Peyer's patch (tissue), 4 donors: ENCODE measurements around the gene MACO1.
"Not testable (repeated sequence)": the region's sequence is repeated elsewhere in the genome, so short reads cannot be mapped to it uniquely, and the experiment has no call there.

ENCODE experiments used
- POLR2A ChIP-seq, 2 donors: fragments of 450-650 bp; IDR thresholded peaks; one replicate each; pipeline ENCODE4 v1.5.1; 2017; ENCODE audit warnings: antibody characterized with exemption in 2 of 2, mild to moderate bottlenecking in 2 of 2, moderate library complexity in 2 of 2
- TF ChIP-seq, protein P1 (sequence below), 6 experiments: fragments of 450-650 bp in 4 of 6; fragments of 200-600 bp in 2 of 6; sonication (generic) in 1 of 6; IDR thresholded peaks; one replicate each; pipeline ENCODE4 v1.5.1; 2017 to 2019; ENCODE audit warnings: antibody characterized with exemption in 6 of 6, mild to moderate bottlenecking in 3 of 6, moderate library complexity in 1 of 6

DNA sequence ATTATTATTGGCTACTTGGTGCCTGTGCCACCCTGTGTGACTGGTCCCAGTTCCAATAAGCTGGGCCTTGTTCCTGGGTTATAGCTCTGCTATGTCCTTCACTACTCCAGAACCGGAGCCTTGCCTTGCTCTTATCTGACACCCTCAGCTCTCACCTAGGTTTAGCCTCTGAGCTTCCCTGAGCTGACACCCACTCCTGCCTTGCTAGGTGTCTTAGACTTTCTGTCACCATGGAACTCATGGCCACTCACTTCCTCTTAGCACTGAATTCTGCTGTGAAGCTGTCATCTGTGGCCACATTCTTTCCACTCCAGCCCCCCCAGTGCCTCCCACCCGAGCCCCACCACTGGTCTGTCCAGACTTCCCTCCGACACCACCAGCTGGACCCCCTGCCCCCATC is 41.0 kb upstream of the MACO1 start:
- TF ChIP-seq POLR2A (IDR thresholded peaks at IDR 0.05) = not testable (repeated sequence)
- TF ChIP-seq, protein P1, sequence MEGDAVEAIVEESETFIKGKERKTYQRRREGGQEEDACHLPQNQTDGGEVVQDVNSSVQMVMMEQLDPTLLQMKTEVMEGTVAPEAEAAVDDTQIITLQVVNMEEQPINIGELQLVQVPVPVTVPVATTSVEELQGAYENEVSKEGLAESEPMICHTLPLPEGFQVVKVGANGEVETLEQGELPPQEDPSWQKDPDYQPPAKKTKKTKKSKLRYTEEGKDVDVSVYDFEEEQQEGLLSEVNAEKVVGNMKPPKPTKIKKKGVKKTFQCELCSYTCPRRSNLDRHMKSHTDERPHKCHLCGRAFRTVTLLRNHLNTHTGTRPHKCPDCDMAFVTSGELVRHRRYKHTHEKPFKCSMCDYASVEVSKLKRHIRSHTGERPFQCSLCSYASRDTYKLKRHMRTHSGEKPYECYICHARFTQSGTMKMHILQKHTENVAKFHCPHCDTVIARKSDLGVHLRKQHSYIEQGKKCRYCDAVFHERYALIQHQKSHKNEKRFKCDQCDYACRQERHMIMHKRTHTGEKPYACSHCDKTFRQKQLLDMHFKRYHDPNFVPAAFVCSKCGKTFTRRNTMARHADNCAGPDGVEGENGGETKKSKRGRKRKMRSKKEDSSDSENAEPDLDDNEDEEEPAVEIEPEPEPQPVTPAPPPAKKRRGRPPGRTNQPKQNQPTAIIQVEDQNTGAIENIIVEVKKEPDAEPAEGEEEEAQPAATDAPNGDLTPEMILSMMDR (IDR thresholded peaks at IDR 0.05) = not testable (repeated sequence)
